B cell (primary cell): ENCODE measurements around the gene PDZD4. TPM values are rescaled to one million over a fixed set of nuclear protein-coding genes. Genes with fewer than 3 reads are reported as not detected.

Source experiments
- ATAC-seq: fragments of 200-7000 bp; cut with Tn5 transposase; one replicate; pipeline ENCODE4 v1.10.0; 2021; ENCODE audit warnings: low read depth, mild to moderate bottlenecking, moderate number of reproducible peaks, moderate library complexity
- CTCF ChIA-PET: fragments of 350-600 bp; sonication (Branson Sonifier 250); formaldehyde crosslinking; loops from one replicate; lab custom pipeline; 2021; ENCODE audit warnings: antibody characterized with exemption, inconsistent platforms; lab: Charles Lee
- POLR2A ChIA-PET: fragments of 350-600 bp; sonication (Branson Sonifier 250); formaldehyde crosslinking; loops from one replicate; lab custom pipeline; 2021; ENCODE audit warnings: antibody characterized with exemption; lab: Charles Lee
- DNase-seq: peaks from one replicate; pipeline ENCODE4 v3.0.0; 2013
- H2AFZ ChIP-seq: 2 replicates; pipeline ENCODE4 v1.6.1; 2012; ENCODE audit warnings: mild to moderate bottlenecking, low read depth, low read length; ENCODE audit not compliant: insufficient read depth, poor library complexity, severe bottlenecking
- H3K27ac ChIP-seq, 2 donors: 1 replicate in 1 of 2; 2 replicates in 1 of 2; pipeline ENCODE4 v1.5.1; 2012 to 2013; ENCODE audit warnings: low read length in 2 of 2, mild to moderate bottlenecking in 2 of 2, moderate library complexity in 1 of 2
- H3K27me3 ChIP-seq, 4 experiments: fragments of 200-600 bp in 1 of 4; sonication (generic) in 1 of 4; replicated peaks in 1 of 4; 1 replicate in 2 of 4; 2 replicates in 2 of 4; pipeline versions ENCODE4 v1.6.1 to v1.7.0; 2013 to 2016; ENCODE audit warnings: low read length in 3 of 4, mild to moderate bottlenecking in 2 of 4, mixed read lengths in 1 of 4, moderate library complexity in 1 of 4; ENCODE audit not compliant: insufficient read depth in 4 of 4, control insufficient read depth in 3 of 4; ENCODE audit errors: control extremely low read depth in 1 of 4
- H3K36me3 ChIP-seq, 2 experiments: replicated peaks in 1 of 2; 1 replicate in 1 of 2; 2 replicates in 1 of 2; pipeline versions ENCODE4 v1.6.1 to v1.7.1; 2013; ENCODE audit warnings: low read length in 1 of 2; ENCODE audit not compliant: insufficient read depth in 2 of 2, control insufficient read depth in 1 of 2; ENCODE audit errors: control extremely low read depth in 1 of 2, extremely low read depth in 1 of 2
- H3K4me1 ChIP-seq, 2 donors: fragments of 200-600 bp in 1 of 2; sonication (generic) in 1 of 2; 1 replicate in 1 of 2; 2 replicates in 1 of 2; pipeline versions ENCODE4 v1.5.1 to v1.6.1; 2013 to 2017; ENCODE audit warnings: low read length in 2 of 2; ENCODE audit not compliant: control insufficient read depth in 2 of 2, insufficient read depth in 2 of 2
- H3K4me2 ChIP-seq: replicated peaks from 2 replicates; pipeline ENCODE3; 2012; ENCODE audit warnings: mild to moderate bottlenecking, low read depth, low read length; ENCODE audit not compliant: poor library complexity, severe bottlenecking
- H3K4me3 ChIP-seq, 5 experiments: fragments of 200-600 bp in 1 of 5; sonication (generic) in 1 of 5; 1 replicate in 3 of 5; 2 replicates in 2 of 5; pipeline versions ENCODE4 v1.5.1 to v1.7.0; 2011 to 2016; ENCODE audit warnings: low read length in 4 of 5, mild to moderate bottlenecking in 4 of 5, low read depth in 2 of 5, control low read depth in 1 of 5, moderate library complexity in 1 of 5; ENCODE audit not compliant: insufficient read depth in 1 of 5; ENCODE audit errors: control extremely low read depth in 1 of 5, extremely low read depth in 1 of 5
- H3K79me2 ChIP-seq: fragments of 200-600 bp; sonication (generic); one replicate; pipeline ENCODE4 v1.6.0; 2016; ENCODE audit warnings: low read length; ENCODE audit not compliant: control insufficient read depth, insufficient read depth
- H3K9ac ChIP-seq: fragments of 200-600 bp; sonication (generic); 2 replicates; pipeline ENCODE4 v1.6.1; 2017; ENCODE audit warnings: mild to moderate bottlenecking, low read length, moderate library complexity
- H3K9me3 ChIP-seq, 3 donors: one replicate each; pipeline versions ENCODE4 v1.6.1 to v1.7.1; 2013; ENCODE audit warnings: low read length in 2 of 3; ENCODE audit not compliant: control insufficient read depth in 2 of 3, insufficient read depth in 1 of 3; ENCODE audit errors: control extremely low read depth in 1 of 3
- H4K20me1 ChIP-seq: 2 replicates; pipeline ENCODE4 v1.6.0; 2012; ENCODE audit warnings: mild to moderate bottlenecking, low read length; ENCODE audit not compliant: insufficient read depth, control insufficient read depth, poor library complexity, severe bottlenecking
- H3K27ac Mint-ChIP-seq: one replicate; pipeline ENCODE4 v1.8.0; 2021; ENCODE audit warnings: mixed read lengths
- H3K27me3 Mint-ChIP-seq: one replicate; pipeline ENCODE4 v1.8.0; 2021; ENCODE audit warnings: mixed read lengths
- H3K4me1 Mint-ChIP-seq: one replicate; pipeline ENCODE4 v1.8.0; 2021; ENCODE audit warnings: mixed read lengths
- H3K4me3 Mint-ChIP-seq: one replicate; pipeline ENCODE4 v1.8.0; 2021; ENCODE audit warnings: mixed read lengths
- H3K9me3 Mint-ChIP-seq: one replicate; pipeline ENCODE4 v1.8.0; 2022; ENCODE audit warnings: mixed read lengths; ENCODE audit not compliant: insufficient read depth
- CTCF ChIP-seq: fragments of 200-600 bp; IDR thresholded peaks from one replicate; pipeline ENCODE4 v1.8.0; 2022; ENCODE audit warnings: antibody characterized with exemption, mild to moderate bottlenecking
- EZH2 ChIP-seq: IDR thresholded peaks from 2 replicates; pipeline ENCODE4 v1.6.1; 2012; ENCODE audit warnings: borderline replicate concordance, low read depth, mild to moderate bottlenecking, moderate library complexity, low read length; ENCODE audit not compliant: insufficient read depth, poor library complexity, severe bottlenecking
- WGBS: methylation state at CpG from one replicate; pipeline ENCODE4 v1.1.5; 2013; ENCODE audit warnings: missing lambda C conversion rate; ENCODE audit not compliant: insufficient coverage; 5-methylcytosine and 5-hydroxymethylcytosine counted together
- intact Hi-C: fragments of 100-400 bp; cut with micrococcal nuclease; formaldehyde crosslinking; loops from one replicate; pipeline ENCODE4 v1.10.0; 2022
- polyA plus RNA-seq: library from polyadenylated mRNA; depleted of rRNA; stranded (reverse); fragments of >200 nt; gene quantifications from 2 replicates; pipeline ENCODE4 v1.2.3, GENCODE V29; 2012
- total RNA-seq, 2 donors: library from RNA; stranded (reverse); fragments of 120-200 nt in 1 of 2; gene quantifications; 1 replicate in 1 of 2; 2 replicates in 1 of 2; pipeline versions ENCODE4 v1.2.3 to v1.2.4, GENCODE V29; 2013 to 2022

The PDZD4 gene
- total and polyA plus RNA-seq, 2 donors (not counting 1 experiment from before 2014, with no cell fraction given) = 0.36 TPM; not detected in 1

DNA sequence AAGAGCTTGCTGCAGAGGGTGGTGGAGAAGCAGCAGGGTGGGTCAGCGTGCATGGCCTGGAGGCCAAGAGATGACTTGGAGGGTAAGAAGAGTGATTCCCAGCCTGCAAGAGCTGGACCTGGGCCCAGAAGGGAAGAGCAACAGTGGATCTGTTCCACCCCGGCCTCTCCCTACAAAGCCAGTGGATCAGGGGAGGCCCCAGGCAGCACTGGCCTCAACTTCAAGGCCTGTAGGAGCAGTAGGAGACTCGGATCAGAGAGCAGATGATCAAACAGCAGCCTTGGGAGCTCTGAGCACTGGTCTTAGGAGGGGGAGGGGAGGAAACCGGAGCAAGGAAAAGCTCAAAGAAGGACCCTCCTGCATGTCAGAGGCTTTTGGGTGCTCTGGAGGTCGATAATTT lies 48.0 kb upstream of the PDZD4 start:
- H4K20me1 ChIP-seq = no peaks in the 10 kb centered on the region
- peaks cover 24% of the 10 kb centered on the region for H3K27me3 Mint-ChIP-seq
- no peak overlapping the region for H3K4me3 Mint-ChIP-seq
- no peaks in the 10 kb centered on the region for H3K79me2 ChIP-seq
- POLR2A ChIA-PET = no interaction called here
- no peak overlapping the region for H3K9ac ChIP-seq
- no peak overlapping the region for H3K4me3 ChIP-seq
- TF ChIP-seq CTCF (no peak), EZH2 (no peak)
- H3K4me1 ChIP-seq = peaks cover 9 to 11% of the 10 kb centered on the region in 2 donors
- no peak overlapping the region for H2AFZ ChIP-seq
- no peak overlapping the region for H3K27ac ChIP-seq
- DNase-seq (no peak), ATAC-seq (no peak)
- H3K36me3 ChIP-seq = no peaks in the 10 kb centered on the region
- no peak overlapping the region for H3K27ac Mint-ChIP-seq
- H3K4me2 ChIP-seq = no peak overlapping the region
- H3K9me3 ChIP-seq = peaks cover 0 to 3% (median 0%) of the 10 kb centered on the region in 3 donors
- peaks cover 0 to 47% (median 7%) of the 10 kb centered on the region in 4 experiments for H3K27me3 ChIP-seq
- intact Hi-C loops = no loop called here
- no peaks in the 10 kb centered on the region for H3K9me3 Mint-ChIP-seq
- CTCF ChIA-PET = no interaction called here
- no CpG with 5 or more reads among the region's 5 CpGs for WGBS
- H3K4me1 Mint-ChIP-seq = peaks cover 19% of the 10 kb centered on the region

DNA sequence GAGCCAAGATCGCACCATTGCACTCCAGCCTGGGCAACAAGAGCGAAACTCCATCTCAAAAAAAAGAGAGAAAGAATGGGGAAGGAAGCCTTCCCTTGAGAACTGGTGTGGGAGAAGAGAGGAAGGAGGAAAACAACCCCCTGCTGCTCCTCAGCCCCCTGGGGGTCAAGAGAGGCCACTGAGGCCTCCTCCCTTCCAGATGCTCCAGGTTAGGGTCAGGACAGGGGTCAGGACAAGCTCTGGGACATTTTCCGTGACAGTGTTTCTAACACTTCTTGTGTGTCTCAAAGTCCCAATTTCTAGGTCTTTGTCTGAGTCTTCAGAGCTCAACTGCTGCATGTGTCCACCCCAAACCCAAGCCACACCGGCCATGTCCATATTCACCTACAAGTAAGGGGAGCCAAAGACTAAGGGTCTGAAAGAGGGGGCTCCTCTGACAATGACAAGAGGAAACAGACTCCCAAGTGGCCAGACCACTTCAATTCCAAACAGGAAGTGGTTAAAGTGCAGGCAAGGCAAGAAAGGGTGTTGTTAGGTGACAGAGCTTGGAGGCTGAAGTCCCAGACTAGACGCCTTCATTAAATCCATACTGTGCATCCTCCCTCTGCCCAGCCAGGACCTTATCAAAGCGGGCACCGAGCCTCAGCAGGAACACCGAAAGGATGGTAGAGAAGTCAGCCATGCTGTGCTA lies 47.4 kb upstream of the PDZD4 start:
- no peak overlapping the region for H3K4me2 ChIP-seq
- WGBS = 96% methylated on average over 3 of the region's 8 CpGs
- TF ChIP-seq CTCF = no peak
- TF ChIP-seq EZH2 = no peak
- POLR2A ChIA-PET = interaction anchor here (0.6 kb wide), 1 partner anchor 290 kb away, joined by 3 read pairs; no protein-coding TSS in a partner anchor
- DNase-seq (no peak), ATAC-seq (no peak)
- H4K20me1 ChIP-seq = no peaks in the 10 kb centered on the region
- no peaks in the 10 kb centered on the region for H3K36me3 ChIP-seq
- CTCF ChIA-PET = no interaction called here
- no peak overlapping the region for H3K27ac Mint-ChIP-seq
- intact Hi-C loops = no loop called here
- H3K4me1 ChIP-seq = peaks cover 9 to 11% of the 10 kb centered on the region in 2 donors
- peaks cover 19% of the 10 kb centered on the region for H3K4me1 Mint-ChIP-seq
- H3K4me3 ChIP-seq = no peak overlapping the region
- H3K27ac ChIP-seq = no peak overlapping the region
- no peak overlapping the region for H3K4me3 Mint-ChIP-seq
- H3K79me2 ChIP-seq = no peaks in the 10 kb centered on the region
- no peak overlapping the region for H2AFZ ChIP-seq
- H3K9me3 Mint-ChIP-seq = no peaks in the 10 kb centered on the region
- no peak overlapping the region for H3K9ac ChIP-seq
- peaks cover 24% of the 10 kb centered on the region for H3K27me3 Mint-ChIP-seq
- peaks cover 0 to 42% (median 5%) of the 10 kb centered on the region in 4 experiments for H3K27me3 ChIP-seq
- H3K9me3 ChIP-seq = peaks cover 0 to 3% (median 0%) of the 10 kb centered on the region in 3 donors
